Mesothelial cell of epicardium (in vitro differentiated cells): Measurements from ENCODE around the gene ITCH. TPM values are rescaled to one million over a fixed set of nuclear protein-coding genes. Genes with fewer than 3 reads are reported as not detected.
"Not testable (repeated sequence)": the region's sequence is repeated elsewhere in the genome, so short reads cannot be mapped to it uniquely, and the experiment has no call there.

ENCODE experiments used
- DNase-seq, 2 experiments: peaks; one replicate each; pipeline ENCODE4 v3.0.0; 2021; ENCODE audit warnings: low spot score in 2 of 2; ENCODE audit not compliant: unreplicated experiment in 2 of 2
- H3K27ac Mint-ChIP-seq: 2 replicates; pipeline ENCODE4 v1.8.0; 2021; ENCODE audit warnings: mixed read lengths
- H3K27me3 Mint-ChIP-seq: 2 replicates; pipeline ENCODE4 v1.8.0; 2021; ENCODE audit warnings: low read depth, mixed read lengths
- H3K36me3 Mint-ChIP-seq: 2 replicates; pipeline ENCODE4 v1.8.0; 2021; ENCODE audit warnings: mixed read lengths
- H3K4me1 Mint-ChIP-seq: 2 replicates; pipeline ENCODE4 v1.8.0; 2021; ENCODE audit warnings: mixed read lengths
- H3K4me3 Mint-ChIP-seq: 2 replicates; pipeline ENCODE4 v1.8.0; 2021; ENCODE audit warnings: mild to moderate bottlenecking, moderate library complexity, mixed read lengths
- H3K9me3 Mint-ChIP-seq: 2 replicates; pipeline ENCODE4 v1.8.0; 2021; ENCODE audit warnings: mixed read lengths
- CTCF ChIP-seq: fragments of 200-600 bp; sonication (generic); IDR thresholded peaks from one replicate; pipeline ENCODE4 v1.5.0; 2021; ENCODE audit warnings: antibody characterized with exemption; ENCODE audit not compliant: unreplicated experiment
- total RNA-seq: library from RNA; stranded (reverse); gene quantifications from 3 replicates; pipeline ENCODE4 v1.2.1, GENCODE V29; 2021

The ITCH gene
- total RNA-seq, 1 donor from 2014 or later, result 60.2 TPM

DNA sequence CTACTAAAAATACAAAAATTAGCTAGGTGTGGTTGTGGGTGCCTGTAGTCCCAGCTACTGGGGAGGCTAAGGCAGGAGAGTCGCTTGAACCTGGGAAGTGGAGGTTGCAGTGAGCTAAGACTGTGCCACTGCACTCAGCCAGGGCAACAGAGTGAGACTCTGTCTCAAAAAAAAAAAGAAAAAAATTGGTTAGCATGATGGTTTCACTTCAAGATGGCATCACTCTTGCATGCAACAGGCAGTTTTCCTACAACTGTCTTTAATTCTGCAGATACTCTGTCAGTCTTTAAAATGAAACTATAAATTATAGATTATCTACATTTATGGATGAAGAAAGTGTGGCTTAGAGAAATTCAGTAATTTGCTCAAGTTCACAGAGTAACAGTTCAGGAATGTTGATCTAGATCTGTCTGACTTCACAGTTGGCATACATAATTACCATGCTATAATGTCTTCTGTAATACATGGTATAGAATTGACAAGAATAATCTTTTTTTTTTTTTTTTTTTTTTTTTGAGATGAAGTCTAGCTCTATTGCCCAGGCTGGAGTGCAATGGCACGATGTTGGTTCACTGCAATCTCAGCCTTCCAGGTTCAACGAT lies 27.0 kb downstream of the ITCH start:
- Mint-ChIP-seq H3K36me3 (peaks cover 17% of the 10 kb centered on the region), H3K4me1 (peaks cover 19% of the 10 kb centered on the region), H3K27me3 (no peaks in the 10 kb centered on the region), H3K27ac (no peak overlapping the region), H3K9me3 (no peaks in the 10 kb centered on the region), H3K4me3 (no peak overlapping the region)
- DNase-seq, result no peak
- no peak for TF ChIP-seq CTCF

- H3K36me3 Mint-ChIP-seq, result peaks cover 36% of the 10 kb centered on the region
- no peak overlapping the region for H3K27ac Mint-ChIP-seq
- DNase-seq, result no peak
- no peaks in the 10 kb centered on the region for H3K9me3 Mint-ChIP-seq
- peaks cover 7% of the 10 kb centered on the region for H3K4me1 Mint-ChIP-seq
- no peaks in the 10 kb centered on the region for H3K27me3 Mint-ChIP-seq
- H3K4me3 Mint-ChIP-seq, result no peak overlapping the region
- TF ChIP-seq CTCF, result no peak
Observed at GRCh38 chr20:34396408-34396807, 33.3 kb downstream of the ITCH start.

DNA sequence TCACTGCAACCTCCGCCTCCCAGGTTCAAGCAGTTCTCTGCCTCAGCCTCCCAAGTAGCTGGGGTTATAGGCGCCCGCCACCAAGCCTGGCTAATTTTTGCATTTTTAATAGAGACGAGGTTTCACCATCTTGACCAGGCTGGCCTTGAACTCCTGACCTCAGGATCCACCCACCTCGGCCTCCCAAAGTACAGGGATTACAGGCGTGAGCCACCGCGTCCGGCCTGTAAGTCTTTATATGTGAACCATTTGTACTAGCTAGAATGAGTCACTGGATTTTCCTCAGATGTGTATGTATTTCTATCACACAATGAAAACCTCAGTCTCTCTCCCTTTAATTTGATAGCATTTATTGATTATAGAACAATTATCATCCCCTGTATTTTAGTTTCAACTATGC lies 34.0 kb downstream of the ITCH start:
- H3K9me3 Mint-ChIP-seq, result no peaks in the 10 kb centered on the region
- H3K4me3 Mint-ChIP-seq, result no peak overlapping the region
- TF ChIP-seq CTCF, result no peak
- peaks cover 37% of the 10 kb centered on the region for H3K36me3 Mint-ChIP-seq
- no peak overlapping the region for H3K27ac Mint-ChIP-seq
- no peaks in the 10 kb centered on the region for H3K27me3 Mint-ChIP-seq
- peaks cover 8% of the 10 kb centered on the region for H3K4me1 Mint-ChIP-seq
- DNase-seq, result no peak

GRCh38 chr20:34400776-34401175 lies 37.7 kb downstream of the ITCH start:
- not testable (repeated sequence) for DNase-seq, H3K9me3 Mint-ChIP-seq, H3K4me3 Mint-ChIP-seq, H3K27me3 Mint-ChIP-seq
- peaks cover 24% of the 10 kb centered on the region for H3K36me3 Mint-ChIP-seq
- H3K27ac Mint-ChIP-seq, result peak overlapping the region; percentile 70
- peaks cover 25% of the 10 kb centered on the region for H3K4me1 Mint-ChIP-seq

DNA sequence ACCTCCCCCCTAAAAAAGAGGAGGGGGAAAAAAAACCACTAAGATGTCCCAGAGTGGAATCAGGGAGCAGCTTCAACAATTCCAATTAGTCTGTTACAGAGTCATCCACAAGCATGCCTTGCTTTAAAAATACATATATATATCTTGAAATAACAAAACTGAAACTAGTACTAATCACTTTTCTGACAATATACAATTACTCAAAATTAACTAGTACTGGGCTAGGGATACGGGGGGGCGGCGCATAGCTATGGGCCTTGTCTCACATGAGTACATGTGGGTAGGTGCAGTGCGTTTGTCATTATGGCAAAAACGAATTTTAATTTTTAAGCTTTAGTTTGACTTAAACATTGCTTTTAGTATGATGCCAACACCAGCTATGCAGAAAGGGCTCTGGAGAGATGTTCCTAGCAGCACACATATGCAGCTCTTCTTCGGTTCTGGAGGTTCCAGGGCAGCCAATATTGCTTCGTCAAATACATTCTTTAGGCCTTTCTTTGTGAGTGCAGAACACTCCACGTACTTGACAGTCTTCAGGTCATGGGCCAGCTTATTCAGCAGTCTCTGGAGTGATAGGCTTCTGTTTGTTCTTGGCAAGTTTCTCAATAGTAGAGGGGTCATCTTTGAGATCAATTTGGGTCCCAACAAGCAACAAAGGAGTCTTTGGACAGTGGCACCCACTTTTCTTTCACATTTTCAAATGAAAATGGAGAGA lies 38.8 kb downstream of the ITCH start:
- Mint-ChIP-seq H3K9me3 (no peaks in the 10 kb centered on the region), H3K4me3 (no peak overlapping the region), H3K27me3 (no peaks in the 10 kb centered on the region), H3K36me3 (peaks cover 18% of the 10 kb centered on the region), H3K27ac (peak overlapping the region; percentile 79), H3K4me1 (peaks cover 25% of the 10 kb centered on the region)
- no peak for DNase-seq
- TF ChIP-seq CTCF, result no peak

GRCh38 chr20:34402461-34402860 lies 39.4 kb downstream of the ITCH start:
- H3K36me3 Mint-ChIP-seq, result peaks cover 17% of the 10 kb centered on the region
- no peak for TF ChIP-seq CTCF
- H3K4me1 Mint-ChIP-seq, result peaks cover 25% of the 10 kb centered on the region
- no peaks in the 10 kb centered on the region for H3K27me3 Mint-ChIP-seq
- no peak for DNase-seq
- H3K4me3 Mint-ChIP-seq, result no peak overlapping the region
- H3K27ac Mint-ChIP-seq, result peak overlapping the region; percentile 79
- H3K9me3 Mint-ChIP-seq, result no peaks in the 10 kb centered on the region
